Mucosa of descending colon (tissue), 3 donors: Measurements from ENCODE around the gene GFY. TPM values are rescaled to one million over a fixed set of nuclear protein-coding genes. Genes with fewer than 3 reads are reported as not detected.
A peak's percentile ranks its signal among the peaks of the same experiment; 100 is the strongest.
"Not testable (repeated sequence)": the region's sequence is repeated elsewhere in the genome, so short reads cannot be mapped to it uniquely, and the experiment has no call there.

Experiments used
- ATAC-seq: fragments of 200-7000 bp; cut with Tn5 transposase; one replicate; pipeline ENCODE4 v1.9.1; 2020; ENCODE audit warnings: mild to moderate bottlenecking, moderate library complexity
- DNase-seq, 3 donors: peaks; one replicate each; pipeline ENCODE4 v3.0.0-alpha.2; 2020
- H3K36me3 ChIP-seq: fragments of 200-600 bp; one replicate; pipeline ENCODE4 v1.8.0; 2021; ENCODE audit warnings: low read depth, mild to moderate bottlenecking
- H3K4me1 ChIP-seq: fragments of 200-600 bp; one replicate; pipeline ENCODE4 v1.8.0; 2021; ENCODE audit warnings: low read depth, mild to moderate bottlenecking
- H3K4me3 ChIP-seq: fragments of 200-600 bp; one replicate; pipeline ENCODE4 v1.8.0; 2021; ENCODE audit warnings: mild to moderate bottlenecking
- H3K9me3 ChIP-seq: fragments of 200-600 bp; one replicate; pipeline ENCODE4 v1.8.0; 2021; ENCODE audit warnings: mild to moderate bottlenecking
- intact Hi-C, 2 donors: fragments of 100-400 bp; cut with DNase I in 1 of 2; cut with micrococcal nuclease in 1 of 2; formaldehyde crosslinking; loops; one replicate each; pipeline versions ENCODE4 v1.11.0 to v1.11.1; 2022; cut with DNase I, micrococcal nuclease
- total RNA-seq, 3 donors: library from RNA; stranded (reverse); fragmentation: NEBNext Ultra II Directional in 2 of 3; extraction: Animal tissue kit (Norgen Biotek cat#: 25700) in 2 of 3; gene quantifications; one replicate each; pipeline versions ENCODE4 v1.2.1 to v1.2.4, GENCODE V29; 2021 to 2023
- TF ChIP-seq, protein P1 (sequence below): fragments of 200-600 bp; IDR thresholded peaks from one replicate; pipeline ENCODE4 v1.8.0; 2022; ENCODE audit warnings: antibody characterized with exemption, mild to moderate bottlenecking
- donor health status: DM: no; HTN: no; CAD: no; lungs with moderate emphysema.
- donor health status: DM: no; HTN: no; CAD: no.
- donor health status: DM: no; HTN: yes; CAD: no.

GFY gene
- total RNA-seq, 3 donors from 2014 or later: not detected

DNA sequence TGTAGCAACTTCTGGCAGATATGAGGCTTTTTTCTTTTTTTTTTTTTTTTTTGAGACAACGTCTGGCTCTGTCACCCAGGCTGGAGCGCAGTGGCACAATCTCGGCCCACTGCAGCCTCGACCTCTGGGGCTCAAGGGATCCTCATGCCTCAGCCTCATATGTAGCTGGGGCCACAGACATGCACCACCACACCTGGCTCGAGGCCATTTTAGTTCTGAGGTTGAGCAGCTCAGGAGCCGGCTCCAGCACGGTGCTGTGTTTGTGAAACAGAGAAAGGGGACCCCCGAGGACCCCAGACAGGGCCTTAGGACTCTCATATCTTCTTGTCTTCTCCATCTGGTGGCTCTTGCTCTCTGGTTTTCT is 45.4 kb downstream of the GFY start:
- Histone ChIP-seq H3K36me3 (no peaks in the 10 kb centered on the region), H3K9me3 (no peaks in the 10 kb centered on the region), H3K4me1 (peaks cover 11% of the 10 kb centered on the region), H3K4me3 (no peak overlapping the region)
- ATAC-seq (no peak), DNase-seq (no peak)
- intact Hi-C loops: no loop called here
- TF ChIP-seq, protein P1, sequence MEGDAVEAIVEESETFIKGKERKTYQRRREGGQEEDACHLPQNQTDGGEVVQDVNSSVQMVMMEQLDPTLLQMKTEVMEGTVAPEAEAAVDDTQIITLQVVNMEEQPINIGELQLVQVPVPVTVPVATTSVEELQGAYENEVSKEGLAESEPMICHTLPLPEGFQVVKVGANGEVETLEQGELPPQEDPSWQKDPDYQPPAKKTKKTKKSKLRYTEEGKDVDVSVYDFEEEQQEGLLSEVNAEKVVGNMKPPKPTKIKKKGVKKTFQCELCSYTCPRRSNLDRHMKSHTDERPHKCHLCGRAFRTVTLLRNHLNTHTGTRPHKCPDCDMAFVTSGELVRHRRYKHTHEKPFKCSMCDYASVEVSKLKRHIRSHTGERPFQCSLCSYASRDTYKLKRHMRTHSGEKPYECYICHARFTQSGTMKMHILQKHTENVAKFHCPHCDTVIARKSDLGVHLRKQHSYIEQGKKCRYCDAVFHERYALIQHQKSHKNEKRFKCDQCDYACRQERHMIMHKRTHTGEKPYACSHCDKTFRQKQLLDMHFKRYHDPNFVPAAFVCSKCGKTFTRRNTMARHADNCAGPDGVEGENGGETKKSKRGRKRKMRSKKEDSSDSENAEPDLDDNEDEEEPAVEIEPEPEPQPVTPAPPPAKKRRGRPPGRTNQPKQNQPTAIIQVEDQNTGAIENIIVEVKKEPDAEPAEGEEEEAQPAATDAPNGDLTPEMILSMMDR: no peak

DNA sequence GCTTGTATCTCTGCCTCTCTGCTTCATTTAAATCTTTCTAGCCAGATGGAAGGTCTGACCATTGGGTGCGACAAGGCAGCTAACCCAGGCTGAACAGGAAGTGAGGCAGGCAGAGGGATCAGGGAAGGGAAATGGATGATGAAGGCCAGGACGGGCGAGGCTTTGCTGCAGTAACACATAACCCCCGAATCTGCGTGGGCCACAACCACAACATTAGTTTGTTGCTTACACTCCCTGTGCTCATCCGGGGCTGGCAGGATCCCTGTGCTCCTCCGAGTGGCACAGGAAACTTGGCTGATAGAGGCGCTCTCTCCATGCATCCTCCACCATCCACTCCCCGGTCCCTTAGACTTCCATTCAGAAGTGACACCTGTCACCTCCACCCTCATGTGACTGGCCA is 47.7 kb downstream of the GFY start:
- peaks cover 11% of the 10 kb centered on the region for H3K4me1 ChIP-seq
- ATAC-seq (no peak), DNase-seq (no peak)
- intact Hi-C loops: no loop called here
- no peaks in the 10 kb centered on the region for H3K9me3 ChIP-seq
- no peaks in the 10 kb centered on the region for H3K36me3 ChIP-seq
- TF ChIP-seq, protein P1: no peak
- no peak overlapping the region for H3K4me3 ChIP-seq

GRCh38 chr19:49473501-49473867 is 48.3 kb downstream of the GFY start:
- DNase-seq, H3K36me3 ChIP-seq, H3K4me3 ChIP-seq, intact Hi-C loops, H3K9me3 ChIP-seq, ATAC-seq: not testable (repeated sequence)
- peaks cover 12% of the 10 kb centered on the region for H3K4me1 ChIP-seq

DNA sequence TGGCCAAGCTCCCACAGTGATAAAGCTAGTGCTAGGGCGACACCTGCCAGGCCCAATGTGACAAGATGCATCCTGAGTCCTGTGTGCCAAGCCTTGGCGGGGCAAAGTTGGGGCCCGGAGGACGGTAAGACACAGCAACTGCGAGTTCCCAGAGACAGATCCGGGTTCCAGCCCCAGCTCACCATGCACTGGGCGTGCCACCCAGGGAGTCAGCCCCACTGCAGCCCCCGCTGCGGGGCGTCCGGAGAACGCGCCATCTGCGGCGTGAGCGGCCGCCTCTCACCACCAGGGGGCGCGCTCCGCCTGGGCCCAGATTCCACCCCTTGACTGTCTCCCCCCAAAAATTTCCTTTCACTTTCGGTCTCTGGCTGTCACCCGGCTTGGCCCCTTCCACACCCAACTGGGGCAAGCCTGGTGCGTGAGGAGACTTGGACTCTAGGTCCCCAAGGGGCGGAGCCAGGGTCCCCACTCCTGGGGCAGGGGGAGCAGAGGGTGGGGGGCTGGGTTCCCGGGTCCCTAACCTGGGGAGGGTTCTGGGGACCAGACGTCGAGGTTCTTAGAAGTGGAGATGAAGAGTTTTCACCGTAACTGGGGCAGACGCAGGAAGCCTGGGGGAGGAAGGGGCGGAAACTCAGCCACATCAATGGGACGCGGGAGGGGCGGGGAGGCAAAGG is 48.8 kb downstream of the GFY start, which contains the start of gene FLT3LG:
Gene FLT3LG (plus strand): TSS at position 348 of the 674 bp plus-strand sequence. CDS start 425 bp downstream, outside the sequence.
- Histone ChIP-seq H3K9me3 (no peaks in the 10 kb centered on the region), H3K4me3 (no peak within 1 kb of the TSS), H3K36me3 (no peaks in the 10 kb centered on the region), H3K4me1 (peaks cover 10% of the 10 kb centered on the region)
- TF ChIP-seq, protein P1: peak; percentile 99
- ATAC-seq (peak; percentile 84), DNase-seq (peak; percentile 81 to 87 (median 85))
- intact Hi-C loops: no loop called here

DNA sequence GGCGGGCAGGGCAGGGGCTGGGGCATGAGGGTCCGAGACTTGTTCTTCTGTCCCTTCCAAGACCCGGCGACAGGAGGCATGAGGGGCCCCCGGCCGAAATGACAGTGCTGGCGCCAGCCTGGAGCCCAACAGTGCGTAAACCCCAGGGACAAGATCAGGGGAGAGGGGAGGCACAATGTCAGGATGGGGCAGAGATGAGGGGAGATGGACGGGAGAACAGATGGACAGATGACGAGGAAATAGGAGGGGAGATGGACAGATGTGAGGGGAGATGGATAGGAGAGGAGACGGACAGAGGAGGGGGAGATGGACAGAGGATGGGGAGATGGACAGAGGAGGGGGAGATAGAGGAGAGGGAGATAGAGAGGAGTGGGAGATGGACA is 49.3 kb downstream of the GFY start:
- Histone ChIP-seq H3K4me1 (peaks cover 8% of the 10 kb centered on the region), H3K36me3 (no peaks in the 10 kb centered on the region), H3K9me3 (no peaks in the 10 kb centered on the region), H3K4me3 (no peak overlapping the region)
- DNase-seq: no peak
- TF ChIP-seq, protein P1: no peak
- intact Hi-C loops: no loop called here
- ATAC-seq: no peak

DNA sequence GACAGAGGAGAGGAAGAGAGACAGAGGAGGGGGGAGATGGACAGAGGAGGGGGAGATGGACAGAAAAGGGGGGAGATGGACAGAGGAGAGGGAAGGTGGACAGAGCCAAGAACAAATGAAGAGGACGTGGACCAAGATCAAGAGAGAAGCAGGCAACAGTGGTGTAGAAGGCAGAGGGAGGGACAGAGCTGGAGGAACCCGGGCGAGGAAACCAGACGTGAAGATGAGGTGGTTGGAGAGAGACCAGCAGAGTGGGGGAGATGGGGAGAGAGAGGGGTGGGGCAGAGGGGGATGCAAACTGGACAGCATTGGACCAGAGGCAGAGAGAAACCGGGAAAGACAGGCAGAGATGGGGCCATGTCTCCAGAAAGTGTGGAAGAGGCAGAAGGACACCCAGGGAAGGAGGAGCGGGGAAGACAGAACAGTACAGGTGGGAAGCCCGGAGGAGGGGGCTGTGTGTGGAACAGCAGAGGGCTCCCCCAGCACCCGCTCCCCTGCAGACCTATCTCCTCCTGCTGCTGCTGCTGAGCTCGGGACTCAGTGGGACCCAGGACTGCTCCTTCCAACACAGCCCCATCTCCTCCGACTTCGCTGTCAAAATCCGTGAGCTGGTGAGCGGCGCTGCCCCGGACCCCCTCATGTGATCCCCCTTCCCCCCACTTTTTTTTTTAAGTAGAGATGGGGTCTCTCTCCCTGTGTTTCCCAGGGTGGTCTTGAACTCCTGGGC is 50.2 kb downstream of the GFY start:
- Histone ChIP-seq H3K9me3 (no peaks in the 10 kb centered on the region), H3K4me3 (no peak overlapping the region), H3K4me1 (peaks cover 8% of the 10 kb centered on the region), H3K36me3 (no peaks in the 10 kb centered on the region)
- TF ChIP-seq, protein P1: no peak
- DNase-seq (no peak), ATAC-seq (no peak)
- intact Hi-C loops: no loop called here
